HL-60 (cell line): ENCODE measurements around the gene STAMBP.

Experiments used
- DNase-seq, 2 experiments: peaks; one replicate each; pipeline ENCODE4 v3.0.0-alpha.2; 2010 to 2020; ENCODE audit warnings: low read depth in 1 of 2, low spot score in 1 of 2
- H3K27ac ChIP-seq: fragments of 250-450 bp; sonication (Bioruptor Pico); replicated peaks from 2 replicates; pipeline ENCODE4 v1.5.1; 2020; ENCODE audit warnings: mild to moderate bottlenecking, moderate library complexity
- H3K27me3 ChIP-seq: fragments of 250-450 bp; sonication (Bioruptor Pico); 2 replicates; pipeline ENCODE4 v1.5.1; 2021; ENCODE audit warnings: mild to moderate bottlenecking, moderate library complexity; ENCODE audit not compliant: insufficient read depth, poor library complexity, severe bottlenecking
- H3K4me3 ChIP-seq: replicated peaks from 2 replicates; pipeline ENCODE4 v1.5.1; 2011; ENCODE audit warnings: mild to moderate bottlenecking, control low read depth, low read length; ENCODE audit not compliant: insufficient read depth
- GABPA ChIP-seq: IDR thresholded peaks from 2 replicates; pipeline ENCODE4 v1.6.1; 2012; ENCODE audit warnings: low read depth
- POLR2AphosphoS5 ChIP-seq: IDR thresholded peaks from 2 replicates; pipeline ENCODE4 v1.6.1; 2012; ENCODE audit warnings: low read depth
- SPI1 ChIP-seq: IDR thresholded peaks from 2 replicates; pipeline ENCODE4 v1.6.1; 2012; ENCODE audit warnings: low read depth, mild to moderate bottlenecking, borderline replicate concordance
- TF ChIP-seq, protein P1 (sequence below): IDR thresholded peaks from 2 replicates; pipeline ENCODE4 v1.6.1; 2012; ENCODE audit warnings: low read depth; ENCODE audit not compliant: insufficient replicate concordance
- TF ChIP-seq, protein P2 (sequence below): IDR thresholded peaks from one replicate; pipeline ENCODE4 v1.5.1; 2011; ENCODE audit warnings: low read length, control low read depth, inconsistent platforms; ENCODE audit not compliant: insufficient read depth

STAMBP gene

DNA sequence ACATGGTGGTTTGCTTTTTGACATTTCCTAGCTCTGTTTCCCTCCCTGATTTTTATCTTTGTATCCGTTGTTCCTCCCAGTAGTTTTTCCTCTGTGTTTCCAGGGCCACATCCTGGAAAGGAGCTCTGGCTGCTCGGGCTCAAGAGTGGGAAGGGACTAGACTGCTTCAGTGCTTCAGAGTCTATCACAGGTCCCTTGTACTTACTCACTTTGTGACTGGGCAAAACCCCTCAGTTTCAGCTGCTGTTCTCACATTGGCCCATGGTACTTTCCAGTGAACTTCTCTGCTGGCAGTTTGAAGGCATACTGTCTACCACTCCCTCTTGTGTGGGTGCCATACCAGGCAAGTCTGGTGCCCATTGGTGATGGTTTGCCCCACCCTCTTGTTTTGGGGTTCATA lies 7.5 kb upstream of the STAMBP start:
- TF ChIP-seq POLR2AphosphoS5: no peak
- TF ChIP-seq GABPA: no peak
- TF ChIP-seq SPI1: no peak
- TF ChIP-seq, protein P1, sequence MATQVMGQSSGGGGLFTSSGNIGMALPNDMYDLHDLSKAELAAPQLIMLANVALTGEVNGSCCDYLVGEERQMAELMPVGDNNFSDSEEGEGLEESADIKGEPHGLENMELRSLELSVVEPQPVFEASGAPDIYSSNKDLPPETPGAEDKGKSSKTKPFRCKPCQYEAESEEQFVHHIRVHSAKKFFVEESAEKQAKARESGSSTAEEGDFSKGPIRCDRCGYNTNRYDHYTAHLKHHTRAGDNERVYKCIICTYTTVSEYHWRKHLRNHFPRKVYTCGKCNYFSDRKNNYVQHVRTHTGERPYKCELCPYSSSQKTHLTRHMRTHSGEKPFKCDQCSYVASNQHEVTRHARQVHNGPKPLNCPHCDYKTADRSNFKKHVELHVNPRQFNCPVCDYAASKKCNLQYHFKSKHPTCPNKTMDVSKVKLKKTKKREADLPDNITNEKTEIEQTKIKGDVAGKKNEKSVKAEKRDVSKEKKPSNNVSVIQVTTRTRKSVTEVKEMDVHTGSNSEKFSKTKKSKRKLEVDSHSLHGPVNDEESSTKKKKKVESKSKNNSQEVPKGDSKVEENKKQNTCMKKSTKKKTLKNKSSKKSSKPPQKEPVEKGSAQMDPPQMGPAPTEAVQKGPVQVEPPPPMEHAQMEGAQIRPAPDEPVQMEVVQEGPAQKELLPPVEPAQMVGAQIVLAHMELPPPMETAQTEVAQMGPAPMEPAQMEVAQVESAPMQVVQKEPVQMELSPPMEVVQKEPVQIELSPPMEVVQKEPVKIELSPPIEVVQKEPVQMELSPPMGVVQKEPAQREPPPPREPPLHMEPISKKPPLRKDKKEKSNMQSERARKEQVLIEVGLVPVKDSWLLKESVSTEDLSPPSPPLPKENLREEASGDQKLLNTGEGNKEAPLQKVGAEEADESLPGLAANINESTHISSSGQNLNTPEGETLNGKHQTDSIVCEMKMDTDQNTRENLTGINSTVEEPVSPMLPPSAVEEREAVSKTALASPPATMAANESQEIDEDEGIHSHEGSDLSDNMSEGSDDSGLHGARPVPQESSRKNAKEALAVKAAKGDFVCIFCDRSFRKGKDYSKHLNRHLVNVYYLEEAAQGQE: no peak
- TF ChIP-seq, protein P2, sequence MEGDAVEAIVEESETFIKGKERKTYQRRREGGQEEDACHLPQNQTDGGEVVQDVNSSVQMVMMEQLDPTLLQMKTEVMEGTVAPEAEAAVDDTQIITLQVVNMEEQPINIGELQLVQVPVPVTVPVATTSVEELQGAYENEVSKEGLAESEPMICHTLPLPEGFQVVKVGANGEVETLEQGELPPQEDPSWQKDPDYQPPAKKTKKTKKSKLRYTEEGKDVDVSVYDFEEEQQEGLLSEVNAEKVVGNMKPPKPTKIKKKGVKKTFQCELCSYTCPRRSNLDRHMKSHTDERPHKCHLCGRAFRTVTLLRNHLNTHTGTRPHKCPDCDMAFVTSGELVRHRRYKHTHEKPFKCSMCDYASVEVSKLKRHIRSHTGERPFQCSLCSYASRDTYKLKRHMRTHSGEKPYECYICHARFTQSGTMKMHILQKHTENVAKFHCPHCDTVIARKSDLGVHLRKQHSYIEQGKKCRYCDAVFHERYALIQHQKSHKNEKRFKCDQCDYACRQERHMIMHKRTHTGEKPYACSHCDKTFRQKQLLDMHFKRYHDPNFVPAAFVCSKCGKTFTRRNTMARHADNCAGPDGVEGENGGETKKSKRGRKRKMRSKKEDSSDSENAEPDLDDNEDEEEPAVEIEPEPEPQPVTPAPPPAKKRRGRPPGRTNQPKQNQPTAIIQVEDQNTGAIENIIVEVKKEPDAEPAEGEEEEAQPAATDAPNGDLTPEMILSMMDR: no peak
- no peak overlapping the region for H3K4me3 ChIP-seq
- no peak overlapping the region for H3K27ac ChIP-seq
- H3K27me3 ChIP-seq: no peaks in the 10 kb centered on the region
- DNase-seq: no peak

DNA sequence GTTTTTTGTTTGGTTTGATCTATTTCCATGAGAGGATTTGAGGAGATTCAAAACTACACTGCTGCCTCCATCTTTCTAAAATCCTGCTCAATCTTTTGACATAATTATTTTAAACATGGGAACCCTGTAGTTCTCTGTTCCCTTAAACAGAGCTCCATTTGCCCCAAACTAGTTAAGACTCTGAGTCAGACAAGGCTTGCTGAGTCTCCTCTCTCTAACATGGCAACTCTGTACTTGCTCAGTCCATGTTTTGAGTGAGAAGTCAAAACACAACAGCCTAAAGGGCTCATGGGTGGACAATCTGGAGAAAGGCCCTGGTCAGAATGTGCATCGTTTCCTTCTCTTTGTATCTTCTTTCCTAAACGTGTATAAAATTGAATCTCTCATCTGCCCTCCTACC lies 7.1 kb upstream of the STAMBP start:
- Histone ChIP-seq H3K27me3 (no peaks in the 10 kb centered on the region), H3K27ac (no peak overlapping the region), H3K4me3 (no peak overlapping the region)
- TF ChIP-seq GABPA (no peak), SPI1 (no peak), POLR2AphosphoS5 (no peak)
- TF ChIP-seq, protein P1: no peak
- no peak for DNase-seq

DNA sequence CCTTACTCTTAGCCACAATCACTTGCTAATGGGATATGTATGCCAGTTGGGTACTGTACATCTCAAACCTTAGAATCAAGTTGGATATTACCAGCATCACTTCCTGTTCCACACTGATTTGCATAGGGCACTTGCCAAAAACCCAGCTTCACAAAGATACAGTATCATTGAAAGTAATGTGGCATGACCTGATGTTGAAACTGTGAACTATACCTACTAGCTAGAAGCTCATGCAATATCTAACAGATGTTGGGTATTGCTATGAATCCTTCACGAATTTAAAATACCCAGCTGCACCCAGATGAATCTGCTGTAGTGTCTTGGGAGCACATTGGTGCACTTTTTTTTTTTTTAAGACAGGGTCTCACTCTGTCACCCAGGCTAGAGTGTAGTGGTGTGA lies 6.5 kb upstream of the STAMBP start:
- H3K27ac ChIP-seq: no peak overlapping the region
- DNase-seq: no peak
- no peak overlapping the region for H3K4me3 ChIP-seq
- H3K27me3 ChIP-seq: no peaks in the 10 kb centered on the region
- no peak for TF ChIP-seq SPI1
- TF ChIP-seq, protein P1: no peak
- TF ChIP-seq, protein P2: no peak
- TF ChIP-seq POLR2AphosphoS5: no peak
- no peak for TF ChIP-seq GABPA
